Duodenal mucosa (tissue), 2 donors: Measurements from ENCODE around the gene UNCX.
A peak's percentile ranks its signal among the peaks of the same experiment; 100 is the strongest.

Source experiments
- H3K27ac ChIP-seq: one replicate; pipeline ENCODE4 v1.7.0; 2013; ENCODE audit warnings: low read depth, low read length
- H3K27me3 ChIP-seq, 2 donors: one replicate each; pipeline ENCODE4 v1.7.0; 2013; ENCODE audit warnings: low read length in 2 of 2, control low read depth in 1 of 2; ENCODE audit not compliant: insufficient read depth in 2 of 2, control insufficient read depth in 1 of 2
- H3K36me3 ChIP-seq, 2 donors: one replicate each; pipeline ENCODE4 v1.7.0; 2013; ENCODE audit warnings: low read length in 2 of 2, control low read depth in 1 of 2; ENCODE audit not compliant: insufficient read depth in 2 of 2, control insufficient read depth in 1 of 2
- H3K4me1 ChIP-seq, 2 donors: one replicate each; pipeline ENCODE4 v1.7.0; 2013; ENCODE audit warnings: low read length in 2 of 2, control low read depth in 1 of 2; ENCODE audit not compliant: insufficient read depth in 2 of 2, control insufficient read depth in 1 of 2
- H3K4me3 ChIP-seq, 2 donors: one replicate each; pipeline ENCODE4 v1.7.0; 2013; ENCODE audit warnings: low read length in 2 of 2, low read depth in 1 of 2
- H3K9ac ChIP-seq, 2 donors: one replicate each; pipeline ENCODE4 v1.7.0; 2013; ENCODE audit warnings: low read length in 2 of 2, low read depth in 1 of 2
- H3K9me3 ChIP-seq, 2 donors: one replicate each; pipeline ENCODE4 v1.7.0; 2013; ENCODE audit warnings: low read length in 2 of 2, control low read depth in 1 of 2; ENCODE audit not compliant: control insufficient read depth in 1 of 2

The UNCX gene

GRCh38 chr7:1251796-1252539 is 19.3 kb downstream of the UNCX start:
- no peak overlapping the region for H3K27ac ChIP-seq
- H3K9ac ChIP-seq = no peak overlapping the region
- no peaks in the 10 kb centered on the region for H3K4me1 ChIP-seq
- H3K4me3 ChIP-seq = no peak overlapping the region
- H3K36me3 ChIP-seq = no peaks in the 10 kb centered on the region
- H3K27me3 ChIP-seq = peaks cover 61 to 65% of the 10 kb centered on the region in 2 donors
- no peaks in the 10 kb centered on the region for H3K9me3 ChIP-seq

DNA sequence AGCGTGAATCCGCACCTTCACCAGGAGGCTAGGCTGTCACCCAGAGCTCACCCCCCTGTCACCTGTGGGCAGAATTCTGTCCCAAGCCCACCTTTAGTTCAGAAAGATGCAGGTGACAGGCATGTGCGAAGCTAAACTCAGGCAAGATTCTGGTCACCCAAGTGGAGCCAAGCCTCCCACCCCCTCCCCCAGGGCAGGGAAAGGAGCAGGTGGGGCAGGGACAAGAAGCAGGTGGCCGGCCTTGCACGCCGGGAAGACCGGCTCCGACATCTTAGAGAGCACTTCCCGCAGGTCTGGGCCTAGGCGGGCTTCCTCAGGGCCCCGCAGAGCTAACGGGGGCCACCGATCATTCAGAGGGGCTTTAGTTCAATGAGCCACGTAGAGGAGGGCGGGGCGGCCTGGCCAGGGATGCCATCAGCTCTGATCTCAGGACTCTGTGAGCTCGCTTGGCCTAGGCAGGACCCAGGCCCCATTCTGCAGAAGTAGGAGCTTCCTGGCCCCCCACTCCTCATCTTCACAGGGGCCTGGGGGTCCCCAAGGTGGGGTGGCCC is 19.9 kb downstream of the UNCX start:
- Histone ChIP-seq H3K27me3 (peaks cover 61 to 62% of the 10 kb centered on the region in 2 donors), H3K36me3 (no peaks in the 10 kb centered on the region), H3K27ac (no peak overlapping the region), H3K4me1 (no peaks in the 10 kb centered on the region), H3K9me3 (no peaks in the 10 kb centered on the region), H3K9ac (no peak overlapping the region), H3K4me3 (no peak overlapping the region)

DNA sequence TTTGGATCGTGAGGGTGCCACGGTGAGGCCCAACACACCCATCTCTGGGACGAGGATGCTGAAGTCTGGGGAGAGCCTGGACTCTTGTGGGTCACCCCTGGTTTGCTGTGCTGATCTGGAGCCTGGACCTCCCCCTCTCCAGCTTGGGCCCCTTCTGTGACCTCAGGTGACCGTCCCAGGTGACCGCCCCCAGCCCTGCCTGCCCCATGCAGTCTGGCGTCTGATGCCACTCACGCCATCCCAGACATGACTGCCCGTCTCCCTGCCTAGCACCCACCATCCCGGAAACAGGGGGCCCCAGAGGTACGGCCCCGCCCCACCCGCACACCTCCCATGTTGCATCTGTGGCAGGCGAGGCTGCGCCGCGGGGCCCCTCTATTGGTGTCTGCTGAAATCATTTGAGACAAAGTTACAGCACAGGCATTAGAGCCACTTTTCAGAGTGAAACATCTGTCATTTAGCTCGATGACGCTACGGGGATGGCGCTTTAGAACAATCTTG is 21.1 kb downstream of the UNCX start:
- H3K9ac ChIP-seq = no peak overlapping the region
- H3K27me3 ChIP-seq = peaks cover 53 to 61% of the 10 kb centered on the region in 2 donors
- no peak overlapping the region for H3K4me3 ChIP-seq

DNA sequence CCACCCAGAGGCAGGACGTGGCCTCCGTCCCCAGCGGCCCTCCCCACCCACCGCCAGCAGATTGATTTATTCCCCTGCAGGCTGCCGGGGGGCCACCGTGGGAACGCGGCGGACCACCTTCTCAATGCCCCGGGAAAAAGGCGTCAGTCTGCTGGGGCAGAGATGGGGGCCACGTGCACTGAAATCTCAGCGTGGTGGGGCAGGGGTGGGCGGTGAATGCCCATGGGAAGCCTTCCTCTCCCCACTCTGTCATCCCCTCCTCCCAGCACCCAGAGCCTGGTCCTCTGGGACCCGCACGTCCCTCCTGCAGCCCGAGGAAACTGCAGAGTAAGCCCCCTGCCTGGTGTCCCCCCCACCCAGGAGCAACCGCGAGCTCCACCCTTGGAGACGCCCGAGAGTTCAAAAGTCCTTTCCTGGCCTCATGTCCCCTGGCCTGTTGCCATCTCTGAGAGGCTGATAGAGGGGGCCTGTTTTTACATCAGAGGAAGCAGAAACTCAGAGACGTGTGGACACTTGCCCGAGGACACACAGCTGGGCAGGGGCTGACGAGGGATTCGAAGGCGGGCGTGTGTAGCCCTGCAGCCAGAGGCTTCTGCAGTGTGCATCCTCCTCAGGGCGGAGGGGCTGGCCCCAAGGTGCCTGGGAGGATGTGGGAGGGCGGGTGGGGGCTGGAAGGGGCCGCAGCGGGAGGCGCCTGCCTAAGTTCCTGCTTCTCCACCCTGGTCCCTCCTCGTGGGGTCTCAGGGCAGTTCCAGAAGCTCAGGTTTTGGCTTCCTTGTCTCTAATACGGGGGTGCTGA is 21.8 kb downstream of the UNCX start:
- Histone ChIP-seq H3K9me3 (no peaks in the 10 kb centered on the region), H3K9ac (no peak overlapping the region), H3K36me3 (no peaks in the 10 kb centered on the region), H3K27me3 (peaks cover 50 to 61% of the 10 kb centered on the region in 2 donors), H3K4me1 (no peaks in the 10 kb centered on the region), H3K27ac (no peak overlapping the region), H3K4me3 (peak overlapping the region in 1 of 2 donors; percentile 21)

More for the DNA sequence above, 21.1 kb downstream of the UNCX start:
- no peaks in the 10 kb centered on the region for H3K9me3 ChIP-seq
- no peaks in the 10 kb centered on the region for H3K36me3 ChIP-seq
- H3K27ac ChIP-seq = no peak overlapping the region
- no peaks in the 10 kb centered on the region for H3K4me1 ChIP-seq

DNA sequence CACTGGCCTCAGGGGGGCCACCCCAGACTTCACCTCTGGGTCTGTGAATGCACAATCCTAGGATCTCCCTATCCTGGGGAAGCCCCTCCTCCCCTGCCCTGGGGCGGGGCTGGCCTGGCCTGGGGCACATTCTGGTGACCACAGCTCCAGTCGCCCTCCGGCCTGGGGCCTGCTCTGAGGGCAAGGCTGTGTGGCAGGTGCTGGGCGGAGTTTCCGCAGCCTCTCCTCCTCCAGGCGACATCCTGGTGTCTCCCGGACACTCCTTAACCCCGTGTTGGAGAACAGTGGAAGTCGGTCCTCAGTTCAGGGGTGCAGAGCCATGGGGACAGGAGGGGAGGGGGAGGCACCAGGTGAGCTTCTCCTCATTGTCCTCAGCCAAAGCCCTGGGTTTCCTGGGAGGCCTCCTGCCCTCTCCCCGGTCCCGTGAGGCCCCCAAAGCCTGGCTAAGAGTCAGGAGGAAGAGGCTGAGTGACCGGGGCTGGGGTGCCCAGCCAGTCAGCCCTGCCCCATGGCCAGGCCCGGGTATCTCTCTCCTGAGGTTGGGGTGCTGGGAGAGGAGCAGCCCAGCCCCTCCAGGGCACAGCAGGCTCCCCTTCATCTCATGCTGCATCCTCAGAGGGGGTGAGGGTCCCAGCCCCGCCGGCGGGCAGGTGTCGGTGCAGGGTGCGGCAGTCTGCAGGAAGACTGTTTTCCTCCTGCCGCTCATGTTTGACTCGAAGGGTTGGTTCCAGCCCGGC is 22.6 kb downstream of the UNCX start:
- no peak overlapping the region for H3K27ac ChIP-seq
- no peaks in the 10 kb centered on the region for H3K4me1 ChIP-seq
- H3K4me3 ChIP-seq = no peak overlapping the region
- H3K9ac ChIP-seq = no peak overlapping the region
- peaks cover 43 to 55% of the 10 kb centered on the region in 2 donors for H3K27me3 ChIP-seq
- H3K36me3 ChIP-seq = no peaks in the 10 kb centered on the region
- H3K9me3 ChIP-seq = no peaks in the 10 kb centered on the region

DNA sequence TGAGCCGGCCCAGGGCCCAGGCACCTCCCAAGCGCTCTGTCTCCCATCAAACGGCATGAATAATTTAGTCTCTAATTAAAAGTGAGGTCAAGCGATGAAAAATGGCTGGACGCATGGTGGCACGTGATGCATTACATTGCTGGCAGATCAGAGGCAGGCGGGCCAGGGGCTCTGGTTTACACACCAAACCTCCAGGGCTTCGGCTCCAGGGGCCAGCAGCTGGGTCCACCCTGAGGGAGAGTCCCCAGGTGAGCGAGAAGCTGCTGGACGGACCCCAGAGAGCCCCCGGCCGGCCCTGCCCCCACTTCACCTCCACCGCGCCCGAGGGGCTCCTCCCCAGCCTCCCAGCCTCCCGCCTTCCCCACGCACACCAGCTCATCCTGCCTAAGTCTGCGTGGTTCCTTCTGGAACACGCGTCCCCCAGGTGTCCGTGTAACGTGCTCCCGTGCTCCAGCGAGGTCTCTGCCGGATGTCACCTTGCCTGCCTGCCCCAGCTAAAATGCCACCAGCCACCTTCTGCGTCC is 23.2 kb downstream of the UNCX start:
- Histone ChIP-seq H3K4me1 (no peaks in the 10 kb centered on the region), H3K9ac (no peak overlapping the region), H3K27me3 (peaks cover 43 to 54% of the 10 kb centered on the region in 2 donors), H3K27ac (no peak overlapping the region), H3K4me3 (no peak overlapping the region), H3K36me3 (no peaks in the 10 kb centered on the region), H3K9me3 (no peaks in the 10 kb centered on the region)

GRCh38 chr7:1256621-1257020 is 23.9 kb downstream of the UNCX start:
- Histone ChIP-seq H3K9me3 (no peaks in the 10 kb centered on the region), H3K27me3 (peaks cover 39 to 50% of the 10 kb centered on the region in 2 donors), H3K36me3 (no peaks in the 10 kb centered on the region), H3K4me3 (no peak overlapping the region), H3K4me1 (no peaks in the 10 kb centered on the region), H3K27ac (no peak overlapping the region), H3K9ac (no peak overlapping the region)

GRCh38 chr7:1257221-1257620 is 24.5 kb downstream of the UNCX start:
- Histone ChIP-seq H3K27me3 (peaks cover 33 to 45% of the 10 kb centered on the region in 2 donors), H3K9me3 (no peaks in the 10 kb centered on the region), H3K9ac (no peak overlapping the region), H3K36me3 (no peaks in the 10 kb centered on the region), H3K4me3 (no peak overlapping the region), H3K4me1 (no peaks in the 10 kb centered on the region), H3K27ac (no peak overlapping the region)

DNA sequence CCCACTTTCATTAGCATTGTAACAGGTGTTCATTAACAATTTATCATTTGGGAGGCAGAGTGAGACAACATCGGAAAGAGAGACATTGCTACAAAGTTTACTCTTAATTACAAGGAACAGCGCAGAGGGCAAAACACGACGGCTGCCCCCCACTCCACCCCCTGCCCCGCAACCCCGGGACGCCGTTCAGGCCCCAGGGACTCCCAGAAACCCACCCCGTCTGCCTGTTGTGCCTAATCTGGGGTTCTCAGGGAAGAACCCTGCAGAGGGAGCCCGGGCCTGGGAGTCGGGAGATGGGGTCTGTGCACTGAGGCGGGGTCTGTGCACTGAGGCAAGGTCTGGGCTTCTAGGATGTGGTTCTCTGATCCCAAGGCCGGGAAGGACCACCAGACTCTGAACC is 25.2 kb downstream of the UNCX start:
- Histone ChIP-seq H3K9ac (no peak overlapping the region), H3K27ac (no peak overlapping the region), H3K27me3 (peaks cover 26 to 39% of the 10 kb centered on the region in 2 donors)

More for the DNA sequence above, 25.2 kb downstream of the UNCX start:
- Histone ChIP-seq H3K4me1 (no peaks in the 10 kb centered on the region), H3K36me3 (no peaks in the 10 kb centered on the region), H3K9me3 (no peaks in the 10 kb centered on the region), H3K4me3 (no peak overlapping the region)
